Stimulated activated CD4-positive, alpha-beta T cell treated with anti-CD3 and anti-CD28 coated beads, Interleukin-12 subunit alpha, Interleukin-12 subunit beta, amount 100 ng/mL, for 24 hours (primary cell): ENCODE data around the gene CHPF.

Experiments used
- DNase-seq, 2 experiments: peaks; one replicate each; pipeline ENCODE4 v3.0.0-alpha.2; 2020; ENCODE audit warnings: low read depth in 2 of 2

The CHPF gene

DNA sequence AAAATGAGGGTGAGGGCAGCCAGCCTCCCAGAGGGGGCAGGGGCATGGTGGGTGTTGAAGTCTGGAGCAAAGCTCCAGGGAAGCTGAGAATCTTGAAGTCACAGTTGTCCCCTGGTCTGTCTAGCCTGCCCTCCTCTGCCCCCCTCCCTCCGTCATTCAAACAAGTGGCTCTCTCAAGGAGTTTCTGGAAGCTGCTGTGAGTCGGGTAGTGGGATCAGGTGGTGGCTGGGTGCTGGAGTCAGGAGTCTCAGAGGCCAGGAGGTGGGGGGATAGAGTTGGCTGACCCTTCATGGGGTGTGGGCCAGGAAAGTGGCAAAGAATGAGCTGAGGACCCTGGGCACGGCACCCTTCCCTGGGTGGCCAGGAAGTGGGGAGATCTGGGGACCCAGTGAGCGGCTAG, 29.8 kb downstream of the CHPF start:
- no peak for DNase-seq

DNA sequence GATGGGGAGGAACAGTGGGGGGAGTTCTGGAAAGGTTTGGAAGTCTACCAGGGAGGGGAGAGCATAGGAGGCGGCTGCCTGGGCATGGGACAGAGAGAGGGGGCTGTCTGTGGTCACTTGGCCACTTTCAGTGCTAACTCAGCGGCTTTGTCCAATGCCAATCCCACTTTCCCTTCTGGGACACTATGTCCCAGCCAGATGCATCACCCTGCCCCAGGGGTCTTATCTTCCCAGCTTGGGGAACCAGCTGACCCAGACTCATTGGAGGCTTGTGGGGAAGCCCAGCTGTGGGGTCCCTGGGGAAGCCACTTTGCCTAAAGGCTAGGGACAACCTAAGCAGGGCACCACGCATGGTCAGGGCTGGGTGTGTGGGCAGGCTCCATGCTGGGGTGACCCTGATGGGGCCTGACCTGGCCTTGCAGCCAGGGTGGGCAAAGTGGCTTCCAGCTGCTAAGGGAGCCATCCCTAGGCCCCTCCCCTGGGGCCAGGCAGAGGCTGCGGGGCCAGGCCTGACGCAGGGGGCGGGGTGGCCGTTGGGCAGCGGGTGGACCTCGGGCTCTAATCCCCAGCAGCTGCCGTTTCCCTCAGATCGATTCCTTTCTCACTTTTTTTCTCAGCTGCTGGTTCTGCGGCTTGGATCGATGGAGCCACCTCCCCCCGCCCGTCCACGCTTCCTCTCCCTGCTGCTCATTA, 30.9 kb downstream of the CHPF start:
- no peak for DNase-seq

DNA sequence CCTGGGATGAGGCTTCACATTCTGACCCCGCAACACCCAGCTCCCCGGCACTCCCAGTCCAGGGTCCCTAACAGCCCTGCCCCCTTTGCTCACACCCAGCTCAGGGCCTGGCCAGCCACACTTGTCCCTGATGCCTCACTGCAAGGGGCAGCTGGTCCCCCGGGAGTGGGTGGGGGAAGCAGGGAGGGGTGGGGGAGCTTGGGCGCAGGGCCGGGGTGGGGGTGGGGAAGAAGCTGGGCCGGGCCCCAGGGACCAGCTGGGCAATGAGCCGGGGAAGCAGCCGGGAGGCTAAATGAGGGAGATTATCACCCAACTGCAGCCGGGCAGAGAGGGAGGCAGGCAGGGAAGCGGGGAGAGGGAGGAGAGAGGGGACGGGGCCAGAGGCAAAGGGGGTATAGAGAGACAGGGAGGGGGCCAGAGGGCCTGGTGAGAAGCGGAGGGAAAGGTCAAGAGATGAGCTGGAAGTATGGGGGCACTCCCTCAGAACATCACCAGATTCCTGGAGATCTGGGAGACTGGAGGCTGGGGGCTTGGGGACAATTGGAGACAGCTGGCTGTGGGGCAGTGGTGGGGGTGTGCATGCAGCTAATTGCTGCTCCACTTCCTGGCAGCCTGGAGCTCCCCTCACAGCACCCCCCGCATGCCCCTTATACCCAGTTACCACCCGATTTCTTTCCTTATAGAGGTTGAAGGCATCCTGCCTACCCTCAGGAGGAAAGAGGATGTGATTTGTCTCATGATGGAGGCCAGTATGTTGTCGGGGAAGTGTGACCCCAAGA, 31.9 kb downstream of the CHPF start:
- DNase-seq, result no peak

DNA sequence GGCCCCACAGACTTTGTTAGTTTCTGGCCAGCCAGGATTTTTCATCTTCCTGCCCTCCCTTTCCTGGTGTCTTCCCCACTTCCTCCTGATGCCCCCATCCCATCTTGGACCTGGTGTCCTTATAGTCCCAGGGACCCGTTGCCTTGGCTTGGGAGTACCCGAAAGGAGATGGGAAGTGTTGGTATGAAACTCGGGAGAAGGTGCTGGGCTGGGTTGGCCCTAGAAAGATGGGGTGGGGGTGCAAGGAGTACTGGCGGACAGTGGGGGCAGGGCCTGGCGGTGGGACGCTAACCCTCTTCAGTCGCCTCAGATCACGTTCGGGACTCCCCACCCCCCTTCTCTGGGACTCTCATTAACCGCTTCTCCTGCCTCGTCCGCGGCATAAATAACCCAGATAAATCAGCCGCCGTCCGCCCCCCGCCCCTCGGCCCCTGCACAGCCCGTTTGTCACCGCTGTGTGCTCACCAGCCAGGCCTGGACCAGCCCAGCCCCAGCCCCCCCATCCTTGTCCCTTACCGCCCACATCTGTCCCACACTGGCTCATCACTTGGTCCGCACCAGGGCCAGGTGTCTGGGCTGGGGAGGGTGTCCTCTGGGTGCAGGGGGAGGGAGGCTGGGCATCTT, 33.0 kb downstream of the CHPF start:
- no peak for DNase-seq

DNA sequence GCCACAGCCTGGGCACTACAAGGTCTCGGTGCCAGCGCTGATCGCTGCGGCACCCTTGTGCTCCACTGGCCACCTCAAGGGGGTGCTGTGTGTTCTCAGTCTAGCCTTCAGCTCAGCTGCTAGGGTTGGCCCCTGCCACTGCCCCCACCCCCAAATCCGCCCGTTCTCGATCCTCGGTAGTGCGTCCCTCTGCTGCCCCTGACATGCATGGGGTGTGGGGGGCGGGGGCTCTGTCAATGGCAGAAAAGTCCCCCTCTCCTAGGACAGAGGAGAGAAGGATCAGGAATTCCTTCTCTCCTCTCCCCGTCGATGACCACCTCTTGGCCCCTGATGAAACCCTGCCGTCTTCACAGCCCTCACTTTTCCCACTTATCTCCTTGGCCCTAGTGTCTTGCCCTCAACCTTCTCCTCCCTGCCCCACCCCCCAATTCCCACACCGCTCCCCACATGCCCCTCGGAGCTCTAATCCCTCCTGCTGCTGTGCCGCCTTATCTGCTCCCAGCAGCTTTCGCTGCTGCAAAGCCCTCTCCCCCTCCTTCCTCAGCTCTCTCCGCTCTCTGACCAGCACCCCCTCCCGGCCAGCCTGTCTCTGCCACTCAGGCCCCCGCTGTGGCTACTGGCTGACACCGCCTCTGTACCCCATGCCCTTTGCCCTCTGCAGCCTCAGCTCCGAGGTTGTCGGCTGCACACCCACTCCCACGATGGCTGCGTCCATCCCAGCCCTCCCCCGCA, 33.7 kb downstream of the CHPF start:
- DNase-seq, result peak in 1 of 2 experiments; percentile 46

DNA sequence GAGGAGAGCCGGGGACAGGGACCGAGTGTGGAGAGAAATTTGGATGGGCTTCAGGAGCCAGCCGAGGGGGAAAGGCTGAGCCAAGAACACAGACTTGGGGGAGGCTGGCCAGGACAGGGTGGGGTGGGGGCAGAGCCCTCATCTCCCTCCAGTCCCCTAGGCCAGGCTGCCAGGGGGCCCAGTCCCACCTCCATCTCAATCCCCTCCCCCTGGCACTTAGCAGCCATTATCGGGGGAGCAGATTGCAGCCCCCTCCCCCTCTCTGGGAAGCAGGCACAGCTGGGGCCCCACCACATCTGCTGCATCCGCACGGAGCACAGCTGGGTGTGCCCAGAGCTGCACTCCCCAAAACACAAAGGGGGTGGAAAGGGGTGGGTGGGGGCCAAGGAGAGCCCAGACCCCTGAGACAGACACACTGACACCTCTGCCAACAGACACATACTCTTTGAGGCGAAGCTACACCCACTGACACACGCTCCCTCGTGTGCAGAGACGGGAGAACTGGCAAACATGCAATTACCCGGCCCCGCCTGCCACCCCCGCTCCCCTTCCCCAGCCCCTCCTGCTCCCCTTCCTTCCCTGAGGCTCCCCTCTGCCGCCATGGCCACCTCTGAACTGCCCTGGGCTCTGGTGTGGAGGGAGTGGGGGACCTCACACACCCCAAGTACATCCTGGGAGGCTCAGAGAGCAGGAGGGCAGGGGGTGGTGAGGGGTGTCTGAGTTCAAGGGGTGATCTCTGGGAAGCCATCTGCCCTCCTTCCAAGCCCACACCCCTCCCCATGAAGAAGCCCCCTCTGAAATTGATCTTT, 34.4 kb downstream of the CHPF start:
- DNase-seq, result no peak

DNA sequence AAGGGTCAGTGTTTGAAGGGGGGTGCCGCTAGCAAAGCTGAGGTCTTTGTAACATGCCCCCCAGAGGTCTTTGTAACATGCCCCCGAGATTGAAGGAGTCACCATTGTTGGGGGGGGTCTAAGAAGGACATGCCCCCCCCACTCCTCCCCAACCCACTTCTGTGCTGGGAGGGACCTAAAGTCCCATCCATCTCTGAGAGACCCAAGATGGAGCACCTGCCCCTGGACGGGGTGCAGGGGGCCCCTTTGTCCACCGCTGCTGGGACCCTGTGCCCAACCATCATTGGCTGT, 35.2 kb downstream of the CHPF start:
- DNase-seq, result no peak

DNA sequence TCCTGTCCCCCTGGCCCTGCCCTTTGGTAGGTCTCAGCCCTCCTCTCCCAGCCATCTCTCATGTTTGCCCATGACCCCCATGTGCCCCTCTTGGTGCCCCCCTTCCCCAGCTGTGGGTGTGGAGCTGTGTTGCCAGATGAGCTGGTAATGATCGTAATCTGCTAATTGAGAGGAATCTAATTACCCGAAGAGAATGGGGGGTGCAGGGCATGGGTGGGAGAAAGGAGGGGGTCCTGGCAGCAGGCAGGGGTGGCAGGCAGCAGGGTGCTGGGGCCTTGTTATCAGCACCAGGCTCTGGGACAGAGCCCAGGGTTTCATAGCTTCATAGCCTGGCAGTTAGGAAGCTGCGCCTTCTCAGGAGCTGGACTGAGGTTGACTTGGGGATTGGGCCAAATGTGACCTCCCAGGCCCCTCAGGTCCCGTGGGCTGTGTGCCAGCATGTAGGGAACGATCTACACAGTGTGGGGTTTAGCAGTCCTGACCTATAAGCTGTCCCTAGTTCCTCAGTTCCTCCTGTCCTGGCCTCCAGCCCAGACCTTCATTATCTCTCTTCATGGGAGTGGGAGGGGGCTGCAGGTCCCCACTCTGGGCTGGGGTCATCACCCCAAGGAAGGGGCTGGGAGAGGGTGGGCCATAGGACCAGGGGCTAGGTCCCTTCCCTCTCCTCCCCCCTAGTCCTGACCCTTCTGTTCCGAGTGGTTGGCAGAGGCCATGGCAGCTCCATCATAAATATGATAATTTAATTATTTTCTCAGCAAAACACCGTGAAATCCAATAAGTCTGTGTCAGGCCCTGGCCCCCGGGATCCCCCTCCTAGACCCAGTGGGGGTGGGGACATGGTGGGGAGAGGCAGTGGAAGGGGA, 35.8 kb downstream of the CHPF start:
- no peak for DNase-seq

DNA sequence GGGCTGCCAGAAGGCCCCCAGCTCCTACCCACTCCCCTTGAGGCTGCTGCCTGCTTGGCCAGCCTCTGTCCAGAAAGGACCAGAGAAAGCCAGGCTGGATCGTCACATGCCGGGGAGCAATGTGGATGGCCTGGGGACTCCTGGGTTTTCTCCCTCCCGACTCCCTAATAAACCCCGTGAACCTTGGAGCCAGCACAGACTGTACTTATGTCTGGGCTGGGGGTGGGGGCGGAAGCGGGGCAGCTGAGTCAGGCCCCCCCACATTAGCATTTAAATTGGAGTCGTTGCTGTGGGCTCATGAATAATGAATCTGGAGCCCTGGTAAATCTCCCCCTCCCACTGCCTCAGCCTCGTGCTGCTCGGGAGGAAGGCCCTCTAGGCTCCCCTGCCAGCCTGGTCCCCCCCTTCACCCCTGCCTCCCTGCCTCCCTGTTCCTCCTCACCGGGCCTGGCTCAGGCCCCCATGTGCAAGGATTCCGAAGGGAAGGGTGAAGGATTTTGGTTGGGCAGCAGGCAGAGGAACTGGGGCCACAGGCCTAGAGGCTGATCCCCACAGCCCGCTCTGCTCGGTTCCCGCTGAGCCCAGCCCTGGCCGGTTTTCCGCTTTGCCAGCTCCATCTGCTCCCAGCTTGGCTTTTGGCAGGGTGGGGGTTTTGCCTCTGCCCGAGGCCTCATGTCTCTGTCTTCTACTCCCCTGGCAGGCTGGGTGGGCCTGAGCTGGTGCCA, 36.6 kb downstream of the CHPF start:
- DNase-seq, result no peak

DNA sequence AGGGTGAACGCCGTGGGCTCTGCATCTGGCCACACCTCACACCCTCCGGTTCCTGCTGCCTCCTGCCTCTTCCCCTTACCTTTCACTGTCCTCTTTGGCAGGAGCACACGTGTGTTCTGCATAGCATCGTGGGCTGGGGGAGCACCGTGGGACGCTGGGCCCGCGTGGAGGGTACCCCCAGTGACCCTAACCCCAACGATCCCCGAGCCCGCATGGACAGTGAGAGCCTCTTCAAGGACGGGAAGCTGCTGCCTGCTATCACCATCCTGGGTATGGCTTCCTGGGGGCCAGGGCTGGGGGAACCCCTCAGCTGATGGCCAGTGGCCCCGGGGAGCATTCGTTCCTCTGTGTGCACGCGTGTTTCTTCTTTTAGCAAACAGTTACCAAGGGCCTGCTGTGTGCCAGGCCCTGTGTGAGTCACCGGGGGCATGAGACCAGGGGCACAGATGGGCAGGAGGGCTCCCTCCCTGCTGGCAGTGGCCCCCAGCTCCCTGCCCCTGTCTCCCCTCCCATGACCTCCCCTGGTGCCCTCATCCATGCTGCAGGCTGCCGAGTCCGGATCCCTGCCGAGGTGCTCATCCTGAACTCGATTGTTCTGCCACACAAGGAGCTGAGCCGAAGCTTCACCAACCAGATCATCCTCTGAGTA, 37.3 kb downstream of the CHPF start:
- no peak for DNase-seq

DNA sequence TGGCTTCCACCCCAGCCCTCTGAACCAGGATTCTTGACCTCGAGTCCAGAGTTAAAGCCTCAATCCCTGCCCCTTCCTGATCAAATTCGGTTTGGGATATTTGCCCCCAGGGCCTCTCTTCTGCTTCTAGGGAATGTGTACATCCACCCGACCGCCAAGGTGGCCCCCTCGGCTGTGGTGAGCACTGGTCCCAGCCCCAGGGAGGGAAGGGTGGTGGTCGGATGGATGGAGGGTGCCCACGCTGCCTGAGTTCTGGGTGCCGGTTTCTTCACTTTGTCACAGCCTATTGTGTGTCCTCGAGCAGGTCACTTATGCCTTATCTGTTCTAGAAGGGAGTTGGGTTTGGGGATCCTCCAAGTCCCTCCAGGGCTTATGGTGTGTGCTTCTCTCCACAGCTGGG, 38.0 kb downstream of the CHPF start:
- DNase-seq, result no peak

DNA sequence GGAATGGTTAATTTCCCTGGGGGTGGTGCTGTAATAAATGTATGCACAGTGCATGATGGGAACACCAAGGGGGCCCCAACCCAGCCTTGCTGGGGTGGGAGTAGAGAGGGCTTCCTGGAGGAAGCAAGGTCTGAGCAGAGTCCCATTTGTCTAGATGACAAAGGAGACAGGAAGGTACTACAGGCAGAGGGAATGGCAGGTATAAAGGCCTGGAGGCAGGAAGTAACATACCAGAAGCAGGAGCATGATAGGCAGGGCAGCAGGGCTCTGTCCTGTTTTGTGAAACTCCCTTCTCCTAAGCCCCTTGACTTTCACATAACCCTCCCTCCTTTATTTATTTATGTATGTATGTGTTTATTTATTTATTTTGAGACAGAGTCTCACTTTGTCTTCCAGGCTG, 41.0 kb downstream of the CHPF start:
- DNase-seq, result no peak

DNA sequence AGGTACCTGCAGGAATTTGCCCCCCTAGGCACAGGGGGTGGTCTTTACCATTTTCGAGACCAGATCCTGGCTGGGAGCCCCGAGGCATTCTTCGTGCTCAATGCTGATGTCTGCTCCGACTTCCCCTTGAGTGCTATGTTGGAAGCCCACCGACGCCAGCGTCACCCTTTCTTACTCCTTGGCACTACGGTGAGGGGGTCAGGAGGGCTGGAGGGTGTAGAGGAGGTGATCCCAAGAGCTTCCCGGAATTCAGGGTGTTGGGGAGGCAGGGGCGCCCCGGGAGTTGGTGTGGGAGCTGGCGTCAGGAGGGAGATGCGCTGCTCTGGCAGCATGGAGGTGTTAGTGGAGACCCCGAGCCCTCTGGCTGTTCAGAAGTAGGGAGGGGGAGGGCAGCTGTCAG, 41.8 kb downstream of the CHPF start:
- no peak for DNase-seq

DNA sequence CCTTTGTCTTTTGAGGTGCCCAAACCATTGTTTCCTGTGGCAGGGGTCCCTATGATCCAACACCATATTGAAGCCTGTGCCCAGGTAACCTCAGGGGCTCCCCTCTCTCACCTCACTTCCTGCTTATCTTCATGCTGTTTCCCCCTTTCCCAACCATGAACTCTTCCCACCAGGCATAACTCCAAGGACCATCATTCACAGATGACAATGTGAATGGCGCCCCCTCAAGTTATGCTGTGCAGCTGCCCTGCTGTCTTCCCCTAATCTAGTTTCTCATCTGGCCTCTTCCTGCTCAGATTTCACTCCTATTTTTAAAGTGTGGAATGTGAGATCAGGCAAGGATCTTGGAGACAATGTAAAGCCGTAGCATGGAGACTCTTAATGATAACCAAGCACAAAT, 43.5 kb downstream of the CHPF start:
- DNase-seq, result no peak

DNA sequence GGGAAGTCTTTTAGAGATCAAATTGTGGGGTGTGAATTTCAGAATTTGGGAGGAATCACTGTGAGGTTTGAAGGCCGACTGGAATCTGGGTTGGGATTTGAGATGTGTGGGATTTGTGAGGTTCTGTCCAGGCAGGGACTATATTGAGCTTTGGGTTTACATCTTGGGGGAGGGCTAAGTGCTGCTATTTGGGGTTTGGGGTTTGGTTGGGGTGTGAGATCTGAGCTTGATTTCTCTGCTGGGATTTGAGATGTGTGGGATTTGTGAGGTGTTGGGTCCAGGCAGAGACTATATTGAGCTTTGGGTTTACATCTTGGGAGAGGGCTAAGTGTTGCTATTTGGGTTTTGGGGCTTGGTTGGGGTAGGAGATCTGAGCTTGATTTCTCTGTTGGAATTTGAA, 44.1 kb downstream of the CHPF start:
- DNase-seq, result no peak

DNA sequence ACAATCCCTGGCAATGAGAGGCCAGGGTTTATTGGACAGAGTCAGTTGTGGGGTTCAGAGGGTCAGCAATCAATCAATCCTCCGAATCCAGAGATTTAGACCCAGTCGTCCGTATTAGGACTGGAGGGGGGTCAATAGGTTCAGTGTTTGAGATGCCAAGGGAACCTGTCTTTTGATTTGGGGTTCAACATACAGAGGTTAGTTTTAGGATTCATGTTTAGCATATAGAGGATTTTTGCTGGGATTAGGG, 44.6 kb downstream of the CHPF start:
- no peak for DNase-seq

DNA sequence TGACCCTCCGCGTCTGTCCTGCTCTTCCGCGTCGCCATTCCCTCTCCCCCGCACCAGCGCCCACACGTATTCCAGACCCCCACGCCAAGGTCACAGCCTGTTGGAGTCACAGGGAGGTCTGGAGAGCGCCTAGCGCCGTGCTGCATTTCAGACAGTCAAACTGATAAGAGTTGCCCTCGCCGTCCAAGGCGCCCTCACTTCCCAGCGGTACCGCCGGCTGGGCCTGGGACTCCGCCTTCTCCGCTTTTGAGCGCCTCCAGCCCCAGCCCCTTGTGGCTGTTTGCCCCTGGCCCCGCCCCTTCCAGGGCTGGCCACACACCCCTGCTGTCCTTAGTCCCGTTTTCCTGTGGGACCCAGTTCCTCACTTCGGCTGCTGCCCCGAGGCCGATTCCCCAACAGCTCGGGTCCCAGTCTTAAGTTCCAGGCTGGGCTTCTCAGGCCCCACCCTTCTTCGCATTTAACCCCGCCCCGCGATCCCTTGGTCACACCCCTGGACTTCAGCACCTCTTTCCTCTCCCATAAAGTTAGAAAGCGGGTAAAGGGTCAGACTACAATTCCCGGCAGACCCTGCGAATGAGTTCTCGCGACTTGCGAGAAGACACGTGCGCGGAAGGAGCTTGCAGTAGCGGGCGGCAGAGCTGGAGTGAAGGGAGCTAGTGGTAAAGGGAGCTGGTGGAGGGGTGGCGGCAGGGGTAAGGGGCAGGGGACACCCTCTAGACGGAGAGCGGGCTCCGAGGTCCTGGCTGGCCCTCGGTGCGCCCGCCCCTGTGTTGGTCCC, 45.1 kb downstream of the CHPF start, which contains the start of gene GMPPA:
TSS of gene GMPPA (plus strand) at position 612 of the 778 bp plus-strand sequence. CDS start 1,085 bp downstream, outside the sequence.
- peak; percentile 87 to 92 for DNase-seq

DNA sequence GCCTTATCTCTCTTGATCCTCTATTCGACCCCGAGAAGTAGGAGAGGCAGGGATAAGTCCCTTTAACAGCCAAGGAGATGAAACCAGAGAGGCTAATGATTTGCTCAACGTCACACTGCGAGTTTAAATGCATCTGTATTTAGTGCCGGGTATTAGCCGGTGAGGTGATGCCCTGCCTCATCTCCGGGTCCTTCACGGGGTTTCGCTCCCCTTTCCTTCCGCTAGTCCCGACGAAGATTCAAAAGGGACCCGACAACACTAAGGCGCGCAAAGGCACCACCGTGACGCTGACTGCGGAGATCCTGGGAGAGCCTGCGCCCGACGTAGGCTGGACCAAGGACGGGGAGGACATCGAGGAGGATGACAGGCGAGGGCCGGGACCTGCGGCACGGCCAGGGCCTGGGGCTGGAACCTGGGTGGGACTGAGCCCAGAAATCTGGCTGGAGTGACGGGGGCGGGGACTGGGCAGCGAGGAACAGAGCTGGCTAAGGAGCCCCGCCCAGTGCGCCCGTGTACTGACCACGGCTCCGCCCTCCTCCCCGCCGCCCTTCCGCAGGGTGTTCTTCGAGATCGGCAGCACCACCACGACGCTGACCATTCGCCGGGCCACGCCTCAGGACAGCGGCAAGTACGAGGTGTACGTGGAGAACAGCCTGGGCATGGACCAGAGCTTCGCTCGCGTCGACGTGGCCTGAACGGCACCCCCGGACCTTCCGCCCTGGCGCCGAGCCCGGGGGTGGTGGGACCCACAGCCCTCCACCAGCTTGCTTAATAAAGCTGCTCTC, 45.9 kb downstream of the CHPF start:
- DNase-seq, result no peak
